SU-DHL-6 (cell line): ENCODE results near the gene ERN1.

ENCODE experiments used
- CTCF ChIP-seq: fragments of 200-600 bp; sonication (generic); IDR thresholded peaks from one replicate; pipeline ENCODE4 v1.5.1; 2017; ENCODE audit warnings: antibody characterized with exemption, mild to moderate bottlenecking, low read length, moderate library complexity; ENCODE audit not compliant: insufficient read depth, poor library complexity, severe bottlenecking
- EZH2phosphoT487 ChIP-seq: fragments of 200-600 bp; sonication (generic), shearing (Covaris generic); conservative IDR thresholded peaks from 2 replicates; pipeline ENCODE4 v1.6.1; 2018; ENCODE audit warnings: mild to moderate bottlenecking, antibody characterized with exemption, low read length, moderate library complexity, mixed read lengths

GRCh38 chr17:64115822-64116534 lies 14.0 kb downstream of the ERN1 start:
- TF ChIP-seq CTCF: no peak
- no peak for TF ChIP-seq EZH2phosphoT487
